Astrocyte of the hippocampus (primary cell): ENCODE results near the gene DNAH2.

Experiments used
- DNase-seq: peaks from one replicate; pipeline ENCODE4 v3.0.0; 2011; ENCODE audit warnings: low read depth, low spot score

DNAH2 gene

GRCh38 chr17:7721612-7722011 lies 4.1 kb downstream of the DNAH2 start:
- no peak for DNase-seq

GRCh38 chr17:7727886-7728285 lies 10.3 kb downstream of the DNAH2 start:
- no peak for DNase-seq

GRCh38 chr17:7729816-7730215 lies 12.3 kb downstream of the DNAH2 start:
- no peak for DNase-seq

- DNase-seq, result no peak
These were observed 15.5 kb downstream of the DNAH2 start for GRCh38 chr17:7732981-7733539.

- no peak for DNase-seq
These were observed 20.1 kb downstream of the DNAH2 start for GRCh38 chr17:7737601-7738000.

GRCh38 chr17:7739746-7740145 lies 22.2 kb downstream of the DNAH2 start:
- no peak for DNase-seq

GRCh38 chr17:7740481-7741001 lies 23.0 kb downstream of the DNAH2 start:
- no peak for DNase-seq

GRCh38 chr17:7742729-7743128 lies 25.2 kb downstream of the DNAH2 start:
- no peak for DNase-seq

- DNase-seq, result no peak
These were observed 26.9 kb downstream of the DNAH2 start for GRCh38 chr17:7744416-7744815.

- peak; percentile 82 for DNase-seq
These were observed 28.4 kb downstream of the DNAH2 start for GRCh38 chr17:7745748-7746470.

GRCh38 chr17:7747635-7748071 lies 30.1 kb downstream of the DNAH2 start:
- peak; percentile 25 for DNase-seq

GRCh38 chr17:7748076-7748775 lies 30.7 kb downstream of the DNAH2 start:
- DNase-seq, result no peak

- peak; percentile 88 for DNase-seq
These were observed 32.8 kb downstream of the DNAH2 start for GRCh38 chr17:7750321-7750821.

- DNase-seq, result no peak
These were observed 37.1 kb downstream of the DNAH2 start for GRCh38 chr17:7754656-7755055.

GRCh38 chr17:7755095-7755890 lies 37.7 kb downstream of the DNAH2 start:
- no peak for DNase-seq

- DNase-seq, result no peak
These were observed 39.4 kb downstream of the DNAH2 start for GRCh38 chr17:7756968-7757367.

GRCh38 chr17:7763919-7764318 lies 46.4 kb downstream of the DNAH2 start:
- DNase-seq, result no peak

- no peak for DNase-seq
These were observed 49.5 kb downstream of the DNAH2 start for GRCh38 chr17:7767004-7767403.

GRCh38 chr17:7767405-7768021 lies 50.0 kb downstream of the DNAH2 start:
- peak; percentile 83 for DNase-seq

GRCh38 chr17:7769854-7770253 lies 52.3 kb downstream of the DNAH2 start:
- DNase-seq, result no peak

- DNase-seq, result peak; percentile 7
These were observed 56.5 kb downstream of the DNAH2 start for GRCh38 chr17:7774055-7774521.
